Measurements from ENCODE around the gene PTPN9. TPM values are rescaled to one million over a fixed set of nuclear protein-coding genes. Genes with fewer than 3 reads are reported as not detected.
"Not testable (repeated sequence)": the region's sequence is repeated elsewhere in the genome, so short reads cannot be mapped to it uniquely, and the experiment has no call there.

The PTPN9 gene
- total RNA-seq, 1 donor = 24.0 TPM

DNA sequence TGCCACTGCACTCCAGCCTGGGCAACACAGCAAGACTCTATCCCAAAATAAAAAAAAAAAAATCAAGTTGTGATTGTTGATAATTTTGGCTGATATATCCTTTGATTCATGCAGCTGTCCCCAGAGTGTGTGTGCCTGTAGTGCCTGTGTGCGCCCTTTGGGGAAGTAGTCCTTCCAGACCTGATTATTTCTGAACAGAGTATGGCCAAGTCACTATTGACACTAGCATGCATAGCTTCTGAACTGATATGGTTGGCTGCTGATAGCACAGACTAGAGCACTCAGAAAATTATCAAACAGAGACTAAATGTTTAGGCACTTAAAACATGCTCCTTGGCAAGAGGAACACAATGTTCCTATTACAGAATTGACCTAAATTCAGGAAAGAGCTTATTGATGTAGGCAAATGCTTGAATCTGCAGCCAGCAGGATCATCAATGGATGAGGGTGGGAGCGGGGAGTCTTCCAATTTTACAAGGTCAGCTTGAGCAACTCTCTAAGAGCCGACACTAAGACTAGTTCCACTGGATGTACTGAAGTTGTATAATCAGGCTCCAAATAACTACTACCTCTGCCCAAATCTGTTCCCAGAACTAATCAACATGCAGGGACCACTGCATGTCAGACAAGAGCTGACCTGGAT, 17.7 kb upstream of the PTPN9 start:
- H3K4me3 ChIP-seq (ENCODE audit: low read depth, low read length) = no peak overlapping the region
- TF ChIP-seq, protein P1, sequence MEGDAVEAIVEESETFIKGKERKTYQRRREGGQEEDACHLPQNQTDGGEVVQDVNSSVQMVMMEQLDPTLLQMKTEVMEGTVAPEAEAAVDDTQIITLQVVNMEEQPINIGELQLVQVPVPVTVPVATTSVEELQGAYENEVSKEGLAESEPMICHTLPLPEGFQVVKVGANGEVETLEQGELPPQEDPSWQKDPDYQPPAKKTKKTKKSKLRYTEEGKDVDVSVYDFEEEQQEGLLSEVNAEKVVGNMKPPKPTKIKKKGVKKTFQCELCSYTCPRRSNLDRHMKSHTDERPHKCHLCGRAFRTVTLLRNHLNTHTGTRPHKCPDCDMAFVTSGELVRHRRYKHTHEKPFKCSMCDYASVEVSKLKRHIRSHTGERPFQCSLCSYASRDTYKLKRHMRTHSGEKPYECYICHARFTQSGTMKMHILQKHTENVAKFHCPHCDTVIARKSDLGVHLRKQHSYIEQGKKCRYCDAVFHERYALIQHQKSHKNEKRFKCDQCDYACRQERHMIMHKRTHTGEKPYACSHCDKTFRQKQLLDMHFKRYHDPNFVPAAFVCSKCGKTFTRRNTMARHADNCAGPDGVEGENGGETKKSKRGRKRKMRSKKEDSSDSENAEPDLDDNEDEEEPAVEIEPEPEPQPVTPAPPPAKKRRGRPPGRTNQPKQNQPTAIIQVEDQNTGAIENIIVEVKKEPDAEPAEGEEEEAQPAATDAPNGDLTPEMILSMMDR (IDR thresholded peaks at IDR 0.05; ENCODE audit: insufficient read depth, low read length) = no peak
- no peak for DNase-seq (ENCODE audit: low read depth)

DNA sequence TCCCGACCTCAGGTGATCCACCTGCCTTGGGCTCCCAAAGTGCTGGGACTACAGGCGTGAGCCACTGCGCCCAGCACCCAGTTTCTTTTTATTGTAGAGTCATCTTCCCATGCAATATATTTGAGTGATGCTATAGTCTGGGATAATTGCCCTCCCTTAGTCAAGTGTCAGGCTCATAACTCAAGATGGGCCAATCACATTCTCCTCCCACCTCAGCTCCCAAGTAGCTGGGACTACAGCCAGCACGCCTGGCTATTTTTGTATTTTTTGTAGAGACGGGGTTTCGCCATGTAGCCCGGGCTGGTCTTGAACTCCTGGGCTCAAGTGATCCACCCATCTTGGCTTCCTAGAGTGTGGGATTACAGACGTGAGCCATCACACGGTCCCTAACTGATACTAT, 15.2 kb upstream of the PTPN9 start:
- H3K4me3 ChIP-seq (ENCODE audit: low read depth, low read length) = no peak overlapping the region
- DNase-seq (ENCODE audit: low read depth) = no peak
- TF ChIP-seq, protein P1 (IDR thresholded peaks at IDR 0.05; ENCODE audit: insufficient read depth, low read length) = no peak

DNA sequence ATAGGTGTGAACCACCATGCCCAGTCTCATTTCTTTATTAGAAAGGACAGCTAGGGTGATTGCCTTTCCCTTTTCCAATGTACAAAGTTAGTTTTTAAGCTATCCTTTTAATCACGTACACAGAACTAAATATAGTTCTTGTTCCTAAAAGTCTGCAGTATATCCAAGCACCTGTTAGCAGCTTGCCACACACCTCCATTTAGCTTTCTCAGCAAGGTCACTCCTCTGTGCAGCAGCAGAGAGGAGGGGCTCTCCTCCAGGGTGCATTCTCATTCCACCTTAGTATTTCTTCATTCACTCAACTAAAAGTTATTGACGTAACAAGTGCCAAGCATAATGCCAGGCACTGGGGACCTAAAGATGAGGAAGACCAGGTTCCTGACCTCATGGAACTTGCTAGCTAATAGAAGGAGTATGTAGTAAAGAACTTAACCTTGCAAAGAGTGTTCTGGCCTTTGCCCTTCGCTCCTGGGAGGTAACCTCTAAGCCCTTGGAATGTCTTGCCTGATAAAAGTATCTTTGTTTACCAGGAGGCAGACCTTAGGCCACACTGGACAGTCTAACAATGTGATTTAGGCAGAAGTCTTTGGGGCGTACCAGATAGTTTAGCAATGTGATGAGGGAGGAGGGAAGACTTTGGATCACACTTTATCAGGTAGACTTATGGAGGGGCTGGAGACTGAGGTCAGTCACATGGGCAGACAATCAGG, 12.7 kb upstream of the PTPN9 start:
- TF ChIP-seq, protein P1 (IDR thresholded peaks at IDR 0.05; ENCODE audit: insufficient read depth, low read length) = no peak
- DNase-seq (ENCODE audit: low read depth) = no peak
- H3K4me3 ChIP-seq (ENCODE audit: low read depth, low read length) = no peak overlapping the region

DNA sequence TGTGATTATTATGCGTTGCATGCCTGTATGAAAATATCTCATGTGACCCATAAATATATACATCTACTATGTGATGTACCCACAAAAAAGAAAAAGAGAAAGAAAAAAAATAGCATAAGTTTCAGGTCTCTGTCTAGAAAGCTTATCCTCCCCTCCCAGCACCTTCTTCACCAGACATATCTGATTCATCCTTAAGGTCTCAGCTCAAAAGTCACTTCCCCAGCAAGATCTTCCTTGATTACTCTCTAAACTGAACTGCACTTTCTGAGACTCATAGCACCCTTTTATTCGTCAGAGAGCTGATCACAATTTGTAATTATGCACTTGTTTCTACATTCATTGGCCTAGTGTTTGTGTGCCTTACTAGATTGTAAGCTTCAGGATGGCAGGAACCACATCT, 11.1 kb upstream of the PTPN9 start:
- H3K4me3 ChIP-seq (ENCODE audit: low read depth, low read length) = no peak overlapping the region
- TF ChIP-seq, protein P1 (IDR thresholded peaks at IDR 0.05; ENCODE audit: insufficient read depth, low read length) = no peak
- no peak for DNase-seq (ENCODE audit: low read depth)

DNA sequence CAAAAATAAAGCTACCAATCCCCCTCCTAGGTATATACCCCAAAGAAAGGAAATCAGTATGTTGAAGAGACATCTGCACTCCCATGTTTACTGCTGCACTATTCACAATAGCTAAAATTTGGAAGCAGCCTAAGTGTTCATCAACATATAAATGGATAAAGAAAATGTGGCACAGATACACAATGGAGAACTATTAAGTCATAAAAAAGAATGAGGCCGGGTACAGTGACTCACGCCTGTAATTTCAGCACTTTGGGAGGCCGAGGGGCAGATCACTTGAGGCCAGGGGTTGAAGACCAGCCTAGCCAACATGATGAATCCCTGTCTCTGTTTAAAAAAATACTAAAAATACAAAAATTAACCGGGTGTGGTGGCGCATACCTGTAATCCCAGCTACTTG, 10.0 kb upstream of the PTPN9 start:
- TF ChIP-seq, protein P1 (IDR thresholded peaks at IDR 0.05; ENCODE audit: insufficient read depth, low read length) = no peak
- no peak overlapping the region for H3K4me3 ChIP-seq (ENCODE audit: low read depth, low read length)
- DNase-seq (ENCODE audit: low read depth) = no peak

DNA sequence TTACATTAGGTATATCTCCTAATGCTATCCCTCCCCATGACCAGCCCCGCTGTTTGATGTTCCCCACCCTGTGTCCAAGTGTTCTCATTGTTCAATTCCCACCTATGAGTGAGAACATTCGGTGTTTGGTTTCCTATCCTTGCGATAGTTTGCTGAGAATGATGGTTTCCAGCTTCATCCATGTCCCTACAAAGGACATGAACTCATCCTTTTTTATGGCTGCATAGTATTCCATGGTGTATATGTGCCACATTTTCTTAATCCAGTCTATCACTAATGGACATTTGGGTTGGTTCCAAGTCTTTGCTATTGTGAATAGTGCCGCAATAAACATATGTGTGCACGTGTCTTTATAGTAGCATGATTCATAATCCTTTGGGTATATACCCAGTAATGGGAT, 7.3 kb upstream of the PTPN9 start:
- not testable (repeated sequence) for H3K4me3 ChIP-seq (ENCODE audit: low read depth, low read length); DNase-seq (ENCODE audit: low read depth)

DNA sequence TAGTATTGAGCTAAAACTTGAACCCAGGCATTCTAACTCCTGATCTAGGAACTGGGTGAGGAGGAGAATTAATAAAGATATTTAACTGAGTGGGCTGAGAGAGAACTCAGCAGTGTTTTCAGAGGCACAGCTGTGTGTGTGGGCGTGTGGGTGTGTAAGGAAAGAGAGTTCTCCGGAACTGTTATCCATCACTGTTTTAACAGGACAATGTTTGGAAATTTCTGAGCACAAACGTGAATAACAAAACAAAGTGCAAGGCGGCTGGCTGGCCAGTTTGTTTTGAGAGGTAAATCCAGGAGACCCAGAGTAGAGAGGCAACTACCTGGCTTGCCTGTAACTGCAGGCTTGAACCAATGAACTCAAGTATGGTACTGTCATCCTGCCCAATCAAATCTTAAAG, 5.0 kb upstream of the PTPN9 start:
- TF ChIP-seq, protein P1 (IDR thresholded peaks at IDR 0.05; ENCODE audit: insufficient read depth, low read length) = no peak
- DNase-seq (ENCODE audit: low read depth) = peak; percentile 18
- H3K4me3 ChIP-seq (ENCODE audit: low read depth, low read length) = no peak overlapping the region
